Suprapubic skin (tissue), 4 donors: ENCODE measurements around the gene WDPCP. TPM values are rescaled to one million over a fixed set of nuclear protein-coding genes. Genes with fewer than 3 reads are reported as not detected.

Source experiments
- DNase-seq, 2 donors: peaks; one replicate each; pipeline ENCODE4 v3.0.0-alpha.2; 2019; ENCODE audit warnings: low spot score in 2 of 2
- H3K27ac ChIP-seq: fragments of 200-600 bp; sonication (generic); one replicate; pipeline ENCODE4 v1.5.1; 2019
- H3K27me3 ChIP-seq: fragments of 200-600 bp; sonication (generic); one replicate; pipeline ENCODE4 v1.5.1; 2019
- H3K36me3 ChIP-seq: fragments of 200-600 bp; sonication (generic); one replicate; pipeline ENCODE4 v1.5.1; 2019
- H3K4me1 ChIP-seq: fragments of 200-600 bp; sonication (generic); one replicate; pipeline ENCODE4 v1.5.1; 2019
- H3K4me3 ChIP-seq: fragments of 200-600 bp; sonication (generic); one replicate; pipeline ENCODE4 v1.5.1; 2019; ENCODE audit warnings: mild to moderate bottlenecking
- H3K9me3 ChIP-seq: fragments of 200-600 bp; sonication (generic); one replicate; pipeline ENCODE4 v1.5.1; 2019
- CTCF ChIP-seq, 2 donors: fragments of 200-600 bp in 1 of 2; fragments of 450-650 bp in 1 of 2; sonication (generic) in 1 of 2; IDR thresholded peaks; one replicate each; pipeline ENCODE4 v1.5.1; 2016 to 2019; ENCODE audit warnings: antibody characterized with exemption in 2 of 2, mild to moderate bottlenecking in 1 of 2, moderate library complexity in 1 of 2
- EP300 ChIP-seq: sonication (generic); formaldehyde crosslinking; IDR thresholded peaks from one replicate; pipeline ENCODE4 v1.6.1; 2017; ENCODE audit warnings: antibody characterized with exemption
- POLR2A ChIP-seq, 2 donors: fragments of 450-650 bp; IDR thresholded peaks; one replicate each; pipeline ENCODE4 v1.6.1; 2017; ENCODE audit warnings: antibody characterized with exemption in 2 of 2, mild to moderate bottlenecking in 2 of 2, moderate library complexity in 2 of 2
- POLR2AphosphoS5 ChIP-seq, 3 donors: sonication (generic); formaldehyde crosslinking; IDR thresholded peaks; one replicate each; pipeline ENCODE4 v1.6.1; 2017; ENCODE audit warnings: antibody characterized with exemption in 3 of 3
- WGBS: methylation state at CpG from one replicate; pipeline ENCODE4 v1.1.5; 2018; 5-methylcytosine and 5-hydroxymethylcytosine counted together
- total RNA-seq, 4 donors: library from RNA; depleted of rRNA; stranded (reverse); fragments of >200 nt; gene quantifications; one replicate each; pipeline ENCODE4 v1.1.0, GENCODE V29; 2016

The WDPCP gene
- total RNA-seq, 4 donors from 2014 or later = 6.7 to 18.7 (median 9.7) TPM

- H3K4me3 ChIP-seq = no peak overlapping the region
- H3K27ac ChIP-seq = no peak overlapping the region
- peaks cover under 1% of the 10 kb centered on the region for H3K9me3 ChIP-seq
- no peaks in the 10 kb centered on the region for H3K4me1 ChIP-seq
- DNase-seq = no peak
- H3K36me3 ChIP-seq = no peaks in the 10 kb centered on the region
- no peaks in the 10 kb centered on the region for H3K27me3 ChIP-seq
- 80% methylated on average over 2 of the region's 2 CpGs for WGBS
- TF ChIP-seq CTCF (IDR thresholded peaks at IDR 0.05) = no peak
- no peak for TF ChIP-seq POLR2A (IDR thresholded peaks at IDR 0.05)
- no peak for TF ChIP-seq POLR2AphosphoS5 (IDR thresholded peaks at IDR 0.05)
- no peak for TF ChIP-seq EP300
Observed at GRCh38 chr2:63537306-63537705, 51.0 kb downstream of the WDPCP start.

GRCh38 chr2:63530704-63531279, 57.5 kb downstream of the WDPCP start:
- Histone ChIP-seq H3K4me3 (no peak overlapping the region), H3K9me3 (peaks cover 4% of the 10 kb centered on the region), H3K27ac (no peak overlapping the region), H3K4me1 (no peaks in the 10 kb centered on the region), H3K36me3 (no peaks in the 10 kb centered on the region), H3K27me3 (no peaks in the 10 kb centered on the region)
- TF ChIP-seq CTCF (IDR thresholded peaks at IDR 0.05) = no peak
- TF ChIP-seq POLR2AphosphoS5 (IDR thresholded peaks at IDR 0.05) = no peak
- no peak for TF ChIP-seq EP300
- TF ChIP-seq POLR2A (IDR thresholded peaks at IDR 0.05) = no peak
- 89% methylated on average over 16 of the region's 16 CpGs for WGBS
- no peak for DNase-seq

GRCh38 chr2:63525905-63526304, 62.4 kb downstream of the WDPCP start:
- Histone ChIP-seq H3K27me3 (no peaks in the 10 kb centered on the region), H3K36me3 (no peaks in the 10 kb centered on the region), H3K27ac (no peak overlapping the region), H3K4me1 (no peaks in the 10 kb centered on the region), H3K4me3 (no peak overlapping the region), H3K9me3 (peaks cover 14% of the 10 kb centered on the region)
- TF ChIP-seq EP300 (no peak), POLR2AphosphoS5 (IDR thresholded peaks at IDR 0.05) (no peak), POLR2A (IDR thresholded peaks at IDR 0.05) (no peak), CTCF (IDR thresholded peaks at IDR 0.05) (no peak)
- DNase-seq = no peak
- 81% methylated on average over 3 of the region's 3 CpGs for WGBS

GRCh38 chr2:63522950-63523349, 65.3 kb downstream of the WDPCP start:
- Histone ChIP-seq H3K9me3 (peaks cover 15% of the 10 kb centered on the region), H3K27ac (no peak overlapping the region), H3K4me1 (no peaks in the 10 kb centered on the region), H3K27me3 (no peaks in the 10 kb centered on the region), H3K4me3 (no peak overlapping the region), H3K36me3 (no peaks in the 10 kb centered on the region)
- no peak for TF ChIP-seq POLR2A (IDR thresholded peaks at IDR 0.05)
- TF ChIP-seq EP300 = no peak
- TF ChIP-seq CTCF (IDR thresholded peaks at IDR 0.05) = no peak
- TF ChIP-seq POLR2AphosphoS5 (IDR thresholded peaks at IDR 0.05) = no peak
- DNase-seq = no peak
- WGBS = 95% methylated on average over 1 of the region's 1 CpG

GRCh38 chr2:63520793-63521192, 67.5 kb downstream of the WDPCP start:
- H3K27ac ChIP-seq = no peak overlapping the region
- TF ChIP-seq POLR2A (IDR thresholded peaks at IDR 0.05) (no peak), EP300 (no peak), CTCF (IDR thresholded peaks at IDR 0.05) (no peak), POLR2AphosphoS5 (IDR thresholded peaks at IDR 0.05) (no peak)
- DNase-seq = no peak
- no peaks in the 10 kb centered on the region for H3K4me1 ChIP-seq
- 83% methylated on average over 1 of the region's 1 CpG for WGBS
- peaks cover 15% of the 10 kb centered on the region for H3K9me3 ChIP-seq
- no peaks in the 10 kb centered on the region for H3K36me3 ChIP-seq
- no peaks in the 10 kb centered on the region for H3K27me3 ChIP-seq
- no peak overlapping the region for H3K4me3 ChIP-seq
